GM19193 (cell line): ENCODE results near the gene KRTAP4-16.
"Not testable (repeated sequence)": the region's sequence is repeated elsewhere in the genome, so short reads cannot be mapped to it uniquely, and the experiment has no call there.

Experiments used
- POLR2A ChIP-seq: IDR thresholded peaks from 4 replicates; pipeline ENCODE4 v1.6.1; 2011; ENCODE audit not compliant: insufficient read depth, insufficient read length; ENCODE audit errors: extremely low read depth

Gene KRTAP4-16

DNA sequence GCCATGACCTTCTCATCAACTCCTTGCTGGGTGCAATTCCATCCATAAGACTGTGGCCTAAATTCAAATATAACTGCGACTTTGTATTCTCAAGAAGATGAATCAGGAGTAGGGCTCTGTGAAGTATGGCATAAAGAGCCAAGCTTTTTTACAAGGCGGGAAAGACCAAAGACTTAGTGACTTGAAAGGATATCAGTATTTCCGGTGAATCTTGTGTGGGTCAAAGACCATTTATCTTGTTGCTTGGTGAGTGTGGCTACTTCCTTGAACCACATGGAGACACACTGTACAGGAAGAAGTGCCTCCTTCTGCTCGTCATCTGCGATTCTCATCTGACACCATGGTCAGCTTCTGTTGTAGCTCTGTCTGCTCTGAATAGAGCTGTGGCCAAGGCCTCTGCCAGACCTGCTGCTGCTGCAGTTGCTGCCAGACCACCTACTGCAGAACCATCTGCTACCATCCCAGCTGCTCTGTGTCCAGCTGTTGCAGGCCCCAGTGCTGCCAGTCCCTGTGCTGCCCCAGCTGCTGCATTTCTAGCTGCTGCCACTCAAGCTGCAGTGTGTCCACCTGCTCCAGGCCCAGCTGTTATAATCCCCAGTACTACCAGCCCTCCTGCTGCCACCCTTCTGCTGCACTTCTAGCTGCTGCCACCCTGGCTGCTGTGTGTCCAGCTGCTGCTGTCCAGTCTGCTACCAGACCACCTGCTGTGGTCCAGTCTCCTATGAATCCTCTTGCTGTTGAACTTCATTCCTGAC lies 30.2 kb downstream of the KRTAP4-16 start:
- TF ChIP-seq POLR2A, result no peak

DNA sequence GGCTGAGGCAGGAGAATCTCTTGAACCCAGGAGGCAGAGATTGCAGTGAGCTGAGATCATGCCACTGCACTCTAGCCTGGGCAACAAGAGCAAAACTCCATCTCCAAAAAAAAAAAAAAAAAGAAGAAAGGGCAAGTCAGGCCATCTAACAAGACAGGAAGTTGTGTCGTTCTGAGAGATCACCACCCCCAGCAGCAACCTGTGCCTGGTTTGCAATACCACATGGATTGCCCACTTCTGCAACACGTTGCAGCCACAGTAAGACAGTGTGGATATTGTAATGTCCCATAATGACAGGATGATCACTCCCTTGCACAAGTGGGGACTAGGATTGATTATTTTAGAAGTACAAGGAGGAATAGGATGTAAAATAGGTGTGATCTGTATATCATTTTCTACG lies 33.0 kb downstream of the KRTAP4-16 start:
- no peak for TF ChIP-seq POLR2A

GRCh38 chr17:41067281-41067680 lies 34.7 kb downstream of the KRTAP4-16 start:
- TF ChIP-seq POLR2A, result no peak

DNA sequence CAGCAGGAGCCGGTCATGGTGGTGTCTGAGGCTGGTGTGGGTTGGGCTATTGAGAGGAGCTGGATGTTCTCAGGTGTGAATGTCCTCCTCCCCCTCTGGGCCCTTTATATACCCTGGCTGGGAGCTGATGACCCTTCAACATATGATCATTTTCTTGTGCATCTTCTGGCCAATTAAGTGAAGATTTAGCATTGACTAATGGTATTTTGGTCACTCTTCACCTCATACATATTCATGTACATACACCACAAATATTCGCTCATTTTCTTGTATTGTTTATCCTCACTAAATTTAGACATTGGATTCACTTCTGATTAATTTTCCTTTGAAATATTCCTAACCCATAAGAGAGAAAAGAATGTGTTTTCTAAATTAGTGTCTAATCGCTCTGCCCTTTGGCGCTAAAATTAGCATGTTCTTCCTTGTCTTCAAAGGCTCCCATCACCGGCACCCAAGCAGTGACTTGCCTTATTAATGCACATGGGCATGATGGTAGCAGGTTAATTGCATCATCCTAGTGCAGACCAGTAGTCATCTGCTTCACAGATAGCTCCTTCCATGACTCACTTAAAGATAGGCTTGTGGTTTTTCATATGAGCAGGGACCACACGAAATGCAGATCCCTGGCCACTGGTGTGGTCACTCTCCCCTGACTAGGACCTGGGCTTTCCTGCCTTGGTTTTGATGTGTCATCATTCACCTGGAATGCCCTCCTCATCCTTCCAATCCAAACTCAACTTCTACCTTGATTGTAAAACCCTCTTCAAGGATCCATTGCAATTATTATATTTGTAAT lies 36.0 kb downstream of the KRTAP4-16 start, which contains the start of gene KRTAP2-4:
TSS of gene KRTAP2-4 (minus strand) at position 51 of the 796 bp plus-strand sequence. CDS start at position 17, 34 bp downstream.
- no peak for TF ChIP-seq POLR2A

DNA sequence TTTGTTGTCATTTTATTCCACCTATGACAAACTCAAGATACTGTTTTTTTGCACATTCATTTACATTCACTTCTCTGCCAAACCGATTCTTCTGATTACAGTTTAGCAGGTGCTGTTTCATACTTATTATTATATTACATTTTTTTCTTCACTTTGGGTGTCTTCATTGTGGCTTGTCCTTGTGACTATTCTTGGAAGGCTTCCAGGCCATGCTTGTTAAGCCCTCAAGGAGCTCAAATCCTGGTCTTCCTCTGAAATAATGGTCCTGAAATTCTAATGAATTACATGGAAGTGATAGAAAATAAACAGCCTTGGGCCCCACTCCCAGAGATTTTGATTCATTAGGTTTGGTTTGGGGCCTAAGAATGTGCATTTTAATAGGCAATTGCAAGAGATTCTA lies 37.7 kb downstream of the KRTAP4-16 start:
- TF ChIP-seq POLR2A, result no peak

DNA sequence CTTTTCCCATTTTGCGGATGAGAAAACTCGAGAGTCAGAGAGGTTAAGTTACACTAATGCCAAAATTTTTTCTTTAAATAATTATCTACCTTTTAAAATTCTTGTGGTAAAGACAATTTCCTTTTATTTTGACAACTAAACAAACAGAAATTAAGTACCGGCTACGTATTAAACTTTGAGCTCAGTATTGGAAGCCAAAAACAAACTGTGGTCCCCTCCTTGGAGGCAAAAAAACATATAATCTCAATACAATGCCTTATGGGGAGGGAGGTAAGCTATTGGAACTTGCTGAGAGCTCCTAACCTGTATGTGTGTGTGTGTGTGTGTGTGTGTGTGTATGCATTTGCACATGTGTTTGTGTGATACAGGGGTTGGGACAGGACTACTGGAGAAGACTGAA lies 38.6 kb downstream of the KRTAP4-16 start:
- TF ChIP-seq POLR2A, result no peak

DNA sequence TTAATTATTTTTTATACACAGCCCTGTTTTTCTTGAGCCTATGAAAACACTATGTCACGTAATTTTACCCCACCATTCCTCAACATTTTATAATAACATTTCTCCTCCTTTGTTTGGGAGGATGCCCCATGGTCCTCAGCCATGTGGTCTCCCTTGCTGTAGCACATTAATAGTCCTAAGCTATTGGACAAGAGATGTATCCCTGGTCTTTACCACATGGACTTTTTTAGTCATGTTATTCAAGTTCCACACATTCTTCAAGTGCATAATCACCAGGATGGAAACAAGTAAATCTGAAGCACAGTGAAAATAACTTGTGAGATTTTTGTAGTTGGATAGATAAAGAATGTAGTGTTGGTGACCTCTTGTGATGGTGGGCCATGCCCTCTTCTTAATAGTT lies 40.0 kb downstream of the KRTAP4-16 start:
- TF ChIP-seq POLR2A, result no peak

DNA sequence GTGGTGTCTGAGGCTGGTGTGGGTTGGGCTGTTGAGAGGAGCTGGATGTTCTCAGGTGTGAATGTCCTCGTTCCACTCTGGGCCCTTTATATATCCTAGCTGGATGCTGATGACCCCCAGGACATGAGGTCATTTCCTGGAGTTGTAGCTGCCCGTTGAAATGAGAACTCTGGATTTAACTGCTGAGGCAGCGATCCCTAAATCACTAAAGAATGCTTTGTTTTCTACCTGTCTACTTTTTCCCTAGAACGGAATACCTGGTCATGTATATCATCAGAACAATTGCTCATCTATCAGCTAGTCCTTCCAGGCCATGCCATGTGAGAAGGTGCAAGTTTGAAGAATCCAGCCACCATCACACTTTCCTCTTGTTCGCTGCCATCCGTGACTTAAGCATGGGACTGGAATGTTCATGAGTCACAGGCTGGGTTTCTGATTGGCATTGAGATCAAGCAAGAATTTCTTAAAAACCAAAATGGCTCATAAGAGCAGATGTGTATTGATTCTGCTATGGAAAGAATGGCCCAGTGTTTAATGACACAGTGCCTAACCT lies 41.9 kb downstream of the KRTAP4-16 start, which contains the start of gene KRTAP2-3:
TSS of gene KRTAP2-3 (minus strand) at position 63 of the 553 bp plus-strand sequence. CDS start 64 bp downstream, outside the sequence.
- no peak for TF ChIP-seq POLR2A

GRCh38 chr17:41058741-41059140 lies 43.3 kb downstream of the KRTAP4-16 start:
- TF ChIP-seq POLR2A, result no peak

GRCh38 chr17:41057547-41057946 lies 44.5 kb downstream of the KRTAP4-16 start:
- TF ChIP-seq POLR2A, result no peak

- TF ChIP-seq POLR2A, result not testable (repeated sequence)
These were observed 46.9 kb downstream of the KRTAP4-16 start, which contains the start of gene KRTAP2-2 for GRCh38 chr17:41055130-41055529. TSS of gene KRTAP2-2 (minus strand) at chr17:41055230. CDS start at chr17:41055211, 19 bp downstream.

- no peak for TF ChIP-seq POLR2A
These were observed 48.0 kb downstream of the KRTAP4-16 start for GRCh38 chr17:41054025-41054424.

DNA sequence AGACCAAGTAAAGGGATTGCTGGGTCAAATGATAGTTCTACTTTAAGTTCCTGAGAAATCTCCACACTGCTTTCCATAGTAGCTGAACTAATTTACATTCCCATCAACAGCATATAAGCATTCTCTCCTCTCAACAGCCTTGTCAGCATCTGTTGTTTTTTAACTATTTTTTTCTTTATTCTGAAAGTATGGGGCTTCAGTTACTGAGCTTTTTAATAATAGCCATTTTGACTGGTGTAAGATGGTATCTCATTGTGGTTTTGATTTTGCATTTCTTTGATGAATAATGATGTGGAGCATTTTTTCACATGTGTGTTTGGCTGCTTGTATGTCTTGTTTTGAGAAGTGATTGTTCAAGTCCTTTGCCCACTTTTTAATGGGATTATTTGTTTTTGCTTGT lies 49.4 kb downstream of the KRTAP4-16 start:
- TF ChIP-seq POLR2A, result no peak
